NCI-H146 treated with DMSO at 0.1 percent for 48 hours (cell line): ENCODE results near the gene CD300LF.

Source experiments
- DNase-seq: peaks from one replicate; lab custom pipeline; 2025; ENCODE audit not compliant: unreplicated experiment; lab: John Stamatoyannopoulos, UW

Gene CD300LF

GRCh38 chr17:74730491-74731346 lies 18.0 kb upstream of the CD300LF start:
- no peak for DNase-seq

GRCh38 chr17:74729866-74730265 lies 17.1 kb upstream of the CD300LF start:
- DNase-seq, result no peak

GRCh38 chr17:74729368-74729767 lies 16.6 kb upstream of the CD300LF start:
- no peak for DNase-seq

DNA sequence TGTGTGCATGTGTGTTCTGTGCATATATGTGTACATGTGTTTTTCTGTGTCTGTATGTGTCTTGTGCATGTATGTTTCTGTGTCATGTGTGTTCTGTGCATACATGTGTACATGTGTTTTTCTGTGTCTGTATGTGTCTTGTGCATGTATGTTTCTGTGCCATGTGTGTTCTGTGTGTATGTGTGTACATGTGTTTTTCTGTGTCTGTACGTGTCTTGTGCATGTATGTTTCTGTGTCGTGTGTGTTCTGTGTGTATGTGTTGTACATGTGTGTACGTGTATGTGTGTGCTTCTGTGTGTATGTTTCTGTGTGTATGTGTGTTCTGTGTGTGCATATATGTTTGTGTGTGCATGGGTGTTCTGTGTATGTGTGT lies 16.0 kb upstream of the CD300LF start:
- DNase-seq, result no peak

GRCh38 chr17:74728033-74728701 lies 15.4 kb upstream of the CD300LF start:
- no peak for DNase-seq

- DNase-seq, result no peak
Observed at GRCh38 chr17:74725111-74725510, 12.4 kb upstream of the CD300LF start.

- no peak for DNase-seq
Observed at GRCh38 chr17:74723891-74724290, 11.2 kb upstream of the CD300LF start.

- DNase-seq, result no peak
Observed at GRCh38 chr17:74722782-74723181, 10.1 kb upstream of the CD300LF start.

- no peak for DNase-seq
Observed at GRCh38 chr17:74720506-74720905, 7.8 kb upstream of the CD300LF start.

DNA sequence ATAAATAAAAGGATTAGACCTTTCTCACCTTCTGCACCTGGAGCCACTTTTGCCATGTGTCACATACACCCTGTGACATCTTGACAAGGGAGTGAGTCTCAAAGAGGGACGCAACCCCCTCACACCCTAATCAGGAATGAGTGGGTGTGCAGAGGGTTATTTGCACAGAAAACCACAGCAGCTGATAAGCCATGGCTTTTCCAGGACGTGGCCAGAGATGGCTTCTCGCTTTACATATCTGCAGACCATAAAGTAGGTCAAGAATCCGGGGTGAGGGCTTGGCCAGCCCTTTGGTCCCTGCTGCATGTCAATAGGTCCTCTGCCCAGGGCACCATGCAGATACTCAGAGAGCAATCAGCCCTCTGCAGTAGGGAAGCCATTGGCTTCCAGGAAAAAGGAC lies 2.4 kb upstream of the CD300LF start:
- DNase-seq, result no peak

- no peak for DNase-seq
Observed at GRCh38 chr17:74713171-74713755, 540 bp upstream of the CD300LF start.

DNA sequence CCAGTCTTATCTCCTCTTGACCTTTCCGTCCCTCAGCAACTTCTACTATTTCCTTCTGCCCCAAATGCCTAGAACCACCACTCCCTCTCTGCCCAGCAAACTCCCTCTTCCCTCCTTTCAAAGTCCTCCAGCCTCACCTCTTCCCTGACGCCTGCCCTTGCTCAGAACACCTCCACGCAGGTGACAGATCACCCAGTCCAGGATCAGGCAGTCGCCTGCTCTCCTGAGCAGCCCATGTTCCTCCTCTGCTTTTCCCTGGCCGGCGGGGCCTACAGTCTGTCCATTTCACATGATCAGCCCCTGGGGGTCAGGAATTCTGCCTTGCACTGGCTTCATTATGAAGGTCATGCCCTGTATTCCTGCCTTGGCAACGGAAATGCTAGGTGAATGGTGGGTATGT lies 422 bp downstream of the CD300LF start:
- DNase-seq, result no peak

- DNase-seq, result no peak
Observed at GRCh38 chr17:74711058-74711824, 1.5 kb downstream of the CD300LF start.

DNA sequence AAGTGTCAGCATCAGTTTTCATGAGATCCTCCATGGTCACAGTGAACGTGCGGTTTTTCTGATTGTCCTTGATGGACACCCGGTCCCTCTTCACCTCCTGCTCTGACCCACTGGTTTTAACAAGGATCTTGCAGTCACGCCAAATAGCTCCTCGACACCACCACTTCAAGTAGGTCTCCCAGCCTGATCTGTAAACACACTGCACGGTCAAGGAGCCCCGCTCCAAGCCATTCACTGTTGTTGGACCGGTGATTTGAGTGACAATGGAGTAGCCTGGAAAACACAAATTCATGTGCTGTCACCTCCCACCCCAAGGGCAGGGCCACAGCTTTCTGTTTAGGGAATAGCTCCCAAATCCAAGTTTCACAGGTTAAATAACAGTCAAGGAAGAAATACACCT lies 8.2 kb downstream of the CD300LF start:
- no peak for DNase-seq

GRCh38 chr17:74703311-74703710 lies 9.4 kb downstream of the CD300LF start:
- DNase-seq, result no peak

DNA sequence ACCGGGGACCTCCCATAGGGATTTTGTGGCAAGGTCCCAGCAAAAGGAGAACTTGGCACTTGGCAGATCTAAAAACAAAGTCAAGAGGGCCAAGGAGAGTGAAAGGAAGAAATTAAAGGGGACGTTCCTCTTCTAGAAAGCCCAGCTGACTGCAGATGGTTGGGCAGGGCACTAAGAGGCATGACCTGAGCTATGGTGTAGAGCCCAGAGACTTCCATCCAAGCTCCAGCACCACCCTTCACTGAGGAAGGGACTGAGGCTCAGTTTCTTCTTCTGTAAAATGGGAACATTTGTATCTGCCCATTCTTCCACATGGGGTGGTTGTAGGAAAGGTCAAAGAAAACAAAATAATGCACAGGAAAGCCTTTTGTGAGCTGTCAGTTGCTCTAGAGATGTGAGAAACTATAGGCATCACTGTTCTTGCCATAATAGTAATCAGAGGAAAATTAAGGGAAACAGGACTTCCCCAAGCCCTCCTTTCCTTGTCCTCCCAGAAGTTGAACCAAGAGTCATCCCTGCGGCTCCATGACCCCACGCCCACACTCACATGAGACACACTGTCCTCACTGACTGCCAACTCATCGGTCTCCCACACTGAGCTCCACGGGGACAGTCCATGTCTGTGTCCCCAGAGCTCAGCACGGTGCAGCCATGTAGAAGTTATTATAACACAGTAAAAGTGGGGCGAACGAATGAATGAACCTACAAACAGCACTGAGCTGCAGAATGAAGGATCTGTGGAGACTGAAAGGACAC lies 10.4 kb downstream of the CD300LF start:
- no peak for DNase-seq

- no peak for DNase-seq
Observed at GRCh38 chr17:74699236-74699635, 13.5 kb downstream of the CD300LF start.

GRCh38 chr17:74698069-74698468 lies 14.7 kb downstream of the CD300LF start:
- DNase-seq, result no peak

- DNase-seq, result no peak
Observed at GRCh38 chr17:74697515-74697914, 15.2 kb downstream of the CD300LF start.

DNA sequence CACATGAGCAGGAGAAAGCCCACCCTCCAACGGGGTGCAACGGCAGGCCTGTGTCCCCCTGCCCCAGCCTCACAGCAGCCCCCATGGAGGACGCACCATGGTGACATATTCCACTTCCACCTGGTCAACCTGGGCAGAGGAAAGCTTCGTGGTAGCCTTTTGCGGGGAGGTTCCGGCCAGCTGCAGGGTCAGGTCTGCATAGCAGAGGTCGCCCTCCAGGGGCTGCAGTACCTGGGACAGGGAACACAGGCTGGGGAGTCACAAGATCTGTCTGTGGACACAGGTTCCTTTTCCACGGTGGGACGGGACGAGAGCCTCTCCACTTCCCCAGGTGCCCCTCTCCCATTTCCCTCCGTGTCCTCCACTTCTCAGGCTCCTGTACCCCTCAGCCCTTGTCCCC lies 17.1 kb downstream of the CD300LF start:
- no peak for DNase-seq

- no peak for DNase-seq
Observed at GRCh38 chr17:74694081-74694480, 18.6 kb downstream of the CD300LF start.
